IMR-90 (cell line): Measurements from ENCODE around the gene SLC35F3. TPM values are rescaled to one million over a fixed set of nuclear protein-coding genes. Genes with fewer than 3 reads are reported as not detected.

Experiments used
- ATAC-seq: fragments of 200-7000 bp; cut with Tn5 transposase; 2 replicates; pipeline ENCODE4 v1.9.1; 2020; ENCODE audit warnings: low read depth, mild to moderate bottlenecking, moderate library complexity
- BruUV-seq: library from RNA; stranded (reverse); fragments of 400-500 nt; replicated peaks from 2 replicates; lab custom pipeline; 2021; lab: Mats Ljungman, UMichigan
- CTCF ChIA-PET: fragments of 300-600 bp; formaldehyde crosslinking; extraction: SDS; loops from one replicate; lab custom pipeline; 2021; ENCODE audit warnings: antibody characterized with exemption; lab: Yijun Ruan, JAX
- POLR2A ChIA-PET: fragments of 300-600 bp; sonication (Branson Sonifier 250); formaldehyde crosslinking; loops from one replicate; lab custom pipeline; 2022; ENCODE audit warnings: antibody characterized with exemption; ENCODE audit not compliant: unreplicated experiment; lab: Charles Lee
- DNase-seq: peaks from one replicate; pipeline ENCODE4 v3.0.0; 2013
- H2AFZ ChIP-seq: replicated peaks from 2 replicates; pipeline ENCODE3; 2013; ENCODE audit warnings: low read length, mild to moderate bottlenecking; ENCODE audit not compliant: poor library complexity
- H2AK5ac ChIP-seq: 2 replicates; pipeline ENCODE4 v1.6.1; 2013; ENCODE audit warnings: low read depth, low read length, inconsistent platforms
- H2AK9ac ChIP-seq: replicated peaks from 2 replicates; pipeline ENCODE3; 2013; ENCODE audit warnings: mild to moderate bottlenecking, low read depth, low read length, moderate library complexity; ENCODE audit not compliant: poor library complexity
- H2BK120ac ChIP-seq: 2 replicates; pipeline ENCODE4 v1.6.1; 2013; ENCODE audit warnings: low read depth, low read length, inconsistent platforms
- H2BK15ac ChIP-seq: 3 replicates; pipeline ENCODE4 v1.6.1; 2013; ENCODE audit warnings: low read depth, low read length, inconsistent platforms
- H2BK20ac ChIP-seq: 2 replicates; pipeline ENCODE4 v1.6.1; 2013; ENCODE audit warnings: low read depth, mild to moderate bottlenecking, inconsistent platforms, low read length, moderate library complexity
- H2BK5ac ChIP-seq: 2 replicates; pipeline ENCODE4 v1.6.1; 2013; ENCODE audit warnings: mild to moderate bottlenecking, low read depth, low read length, inconsistent platforms; ENCODE audit not compliant: poor library complexity, severe bottlenecking
- H3K14ac ChIP-seq: replicated peaks from 2 replicates; pipeline ENCODE4 v1.6.1; 2013; ENCODE audit warnings: low read depth, low read length, inconsistent platforms
- H3K18ac ChIP-seq: 2 replicates; pipeline ENCODE4 v1.6.1; 2013; ENCODE audit warnings: low read depth, low read length, control low read depth
- H3K23ac ChIP-seq: 2 replicates; pipeline ENCODE4 v1.6.1; 2013; ENCODE audit warnings: low read depth, low read length, inconsistent platforms
- H3K27ac ChIP-seq: 2 replicates; pipeline ENCODE4 v1.5.1; 2013; ENCODE audit warnings: mild to moderate bottlenecking, control low read depth, low read length; ENCODE audit not compliant: insufficient read depth
- H3K27me3 ChIP-seq: 2 replicates; pipeline ENCODE4 v1.6.1; 2013; ENCODE audit warnings: low read length; ENCODE audit not compliant: control insufficient read depth, insufficient read depth
- H3K36me3 ChIP-seq: 2 replicates; pipeline ENCODE4 v1.6.1; 2013; ENCODE audit warnings: low read length, mixed read lengths; ENCODE audit not compliant: control insufficient read depth, insufficient read depth
- H3K4ac ChIP-seq: 2 replicates; pipeline ENCODE4 v1.6.1; 2013; ENCODE audit warnings: low read depth, low read length, inconsistent platforms
- H3K4me1 ChIP-seq: 2 replicates; pipeline ENCODE4 v1.6.1; 2013; ENCODE audit warnings: low read length, mixed read lengths; ENCODE audit not compliant: control insufficient read depth, insufficient read depth
- H3K4me2 ChIP-seq: 2 replicates; pipeline ENCODE4 v1.6.1; 2013; ENCODE audit warnings: low read depth, mild to moderate bottlenecking, control low read depth, low read length, moderate library complexity
- H3K4me3 ChIP-seq: 2 replicates; pipeline ENCODE4 v1.5.1; 2013; ENCODE audit warnings: low read depth, mild to moderate bottlenecking, control low read depth, low read length, moderate library complexity; ENCODE audit not compliant: insufficient read depth
- H3K56ac ChIP-seq: 2 replicates; pipeline ENCODE4 v1.6.1; 2013; ENCODE audit warnings: low read length, inconsistent platforms; ENCODE audit not compliant: insufficient read depth; ENCODE audit errors: extremely low read depth
- H3K79me1 ChIP-seq, 2 experiments: 2 replicates each; pipeline ENCODE4 v1.6.1; 2013; ENCODE audit warnings: low read length in 2 of 2, inconsistent platforms in 1 of 2, low read depth in 1 of 2
- H3K9ac ChIP-seq: 2 replicates; pipeline ENCODE4 v1.6.1; 2013; ENCODE audit warnings: low read depth, low read length, control low read depth
- H3K9me1 ChIP-seq: 2 replicates; pipeline ENCODE4 v1.6.1; 2013; ENCODE audit warnings: low read length, inconsistent platforms; ENCODE audit not compliant: insufficient read depth
- H3K9me3 ChIP-seq: 2 replicates; pipeline ENCODE4 v1.6.1; 2013; ENCODE audit warnings: low read length; ENCODE audit not compliant: control insufficient read depth, insufficient read depth
- H4K20me1 ChIP-seq: 2 replicates; pipeline ENCODE4 v1.6.1; 2013; ENCODE audit warnings: low read length, inconsistent platforms; ENCODE audit not compliant: insufficient read depth
- H4K5ac ChIP-seq: 2 replicates; pipeline ENCODE4 v1.6.1; 2013; ENCODE audit warnings: mild to moderate bottlenecking, low read depth, low read length, control low read depth
- H4K8ac ChIP-seq, 2 experiments: 2 replicates each; pipeline ENCODE4 v1.6.1; 2013; ENCODE audit warnings: low read depth in 2 of 2, low read length in 2 of 2, control low read depth in 1 of 2, inconsistent platforms in 1 of 2
- H4K91ac ChIP-seq: 2 replicates; pipeline ENCODE4 v1.6.1; 2013; ENCODE audit warnings: low read depth, low read length, inconsistent platforms; ENCODE audit not compliant: insufficient read depth
- BHLHE40 ChIP-seq: fragments of 150-350 bp; IDR thresholded peaks from 2 replicates; pipeline ENCODE4 v1.6.1; 2016; ENCODE audit warnings: mild to moderate bottlenecking, low read depth, low read length
- CEBPB ChIP-seq: IDR thresholded peaks from 2 replicates; pipeline ENCODE4 v1.6.1; 2012; ENCODE audit warnings: low read depth, low read length, improper control_type of control experiment
- CHD1 ChIP-seq: IDR thresholded peaks from 2 replicates; pipeline ENCODE4 v1.6.1; 2012; ENCODE audit warnings: low read depth, low read length, improper control_type of control experiment
- FOS ChIP-seq: fragments of 150-350 bp; IDR thresholded peaks from 2 replicates; pipeline ENCODE4 v1.6.1; 2016; ENCODE audit warnings: low read depth, low read length
- MAFK ChIP-seq: IDR thresholded peaks from 2 replicates; pipeline ENCODE4 v1.6.1; 2012; ENCODE audit warnings: low read depth, low read length, improper control_type of control experiment
- MAZ ChIP-seq: IDR thresholded peaks from 2 replicates; pipeline ENCODE4 v1.6.1; 2012; ENCODE audit warnings: low read depth, mild to moderate bottlenecking, low read length, improper control_type of control experiment, moderate library complexity, borderline replicate concordance
- MXI1 ChIP-seq: IDR thresholded peaks from 2 replicates; pipeline ENCODE4 v1.6.1; 2012; ENCODE audit warnings: low read depth, mild to moderate bottlenecking, low read length, moderate library complexity, borderline replicate concordance
- NFE2L2 ChIP-seq: fragments of 150-350 bp; IDR thresholded peaks from 2 replicates; pipeline ENCODE4 v1.6.1; 2016; ENCODE audit warnings: low read depth, mild to moderate bottlenecking, low read length
- POLR2A ChIP-seq: IDR thresholded peaks from 2 replicates; pipeline ENCODE4 v1.6.1; 2012; ENCODE audit warnings: mild to moderate bottlenecking, low read depth, low read length
- RAD21 ChIP-seq: IDR thresholded peaks from 2 replicates; pipeline ENCODE4 v1.6.1; 2012; ENCODE audit warnings: low read length, improper control_type of control experiment
- RCOR1 ChIP-seq: IDR thresholded peaks from 2 replicates; pipeline ENCODE4 v1.6.1; 2012; ENCODE audit warnings: mild to moderate bottlenecking, low read length, improper control_type of control experiment; ENCODE audit not compliant: insufficient replicate concordance
- RFX5 ChIP-seq: IDR thresholded peaks from 2 replicates; pipeline ENCODE4 v1.8.0; 2012; ENCODE audit warnings: low read depth, mild to moderate bottlenecking, low read length, moderate library complexity
- SMC3 ChIP-seq: fragments of 150-350 bp; IDR thresholded peaks from 2 replicates; pipeline ENCODE4 v1.6.1; 2016; ENCODE audit warnings: low read depth, mild to moderate bottlenecking, antibody characterized with exemption, low read length, moderate library complexity
- whole genome bisulfite sequencing, 2 experiments: methylation state at CpG; one replicate each; pipeline versions ENCODE4 v1.1.5 to v1.1.7; 2013; ENCODE audit warnings: missing lambda C conversion rate in 2 of 2; ENCODE audit not compliant: insufficient read length in 1 of 2; ENCODE audit errors: extremely low coverage in 2 of 2; 5-methylcytosine and 5-hydroxymethylcytosine counted together
- dilution Hi-C: fragments of 300-500 bp; cut with HindIII; formaldehyde crosslinking; loops from one replicate; pipeline ENCODE4 v1.14.3; 2018; ENCODE audit warnings: low sequenced_read_pairs; ENCODE audit not compliant: unreplicated experiment
- in situ Hi-C: fragments of 300-500 bp; cut with MboI; formaldehyde crosslinking; loops from 3 replicates; pipeline ENCODE4 v1.14.3; 2019; ENCODE audit warnings: low sequenced_read_pairs, inconsistent platforms, mixed read lengths
- intact Hi-C: fragments of 100-400 bp; cut with micrococcal nuclease; formaldehyde crosslinking; loops from 2 replicates; pipeline ENCODE4 v1.10.0; 2022
- polyA plus RNA-seq, 3 experiments: library from polyadenylated mRNA; depleted of rRNA; stranded (reverse); fragments of >200 nt; gene quantifications; 2 replicates each; pipeline ENCODE4 v1.2.3, GENCODE V29; 2012; ENCODE audit warnings: low replicate concordance in 1 of 3
- total RNA-seq: library from RNA; depleted of rRNA; stranded (reverse); fragments of >200 nt; gene quantifications from 2 replicates; pipeline ENCODE4 v1.2.3, GENCODE V29; 2012
- TF ChIP-seq, protein P1 (sequence below): fragments of 150-350 bp; IDR thresholded peaks from 2 replicates; pipeline ENCODE4 v1.6.1; 2016; ENCODE audit warnings: low read depth, mild to moderate bottlenecking, low read length, moderate library complexity, borderline replicate concordance
- TF ChIP-seq, protein P2 (sequence below): conservative IDR thresholded peaks from 2 replicates; pipeline ENCODE4 v1.5.1; 2012; ENCODE audit warnings: mild to moderate bottlenecking, low read depth, low read length, improper control_type of control experiment
- TF ChIP-seq, protein P3 (sequence below): fragments of 150-350 bp; IDR thresholded peaks from 2 replicates; pipeline ENCODE4 v1.6.1; 2017; ENCODE audit warnings: mild to moderate bottlenecking, antibody characterized with exemption, low read length, low read depth

SLC35F3 gene
- total and polyA plus RNA-seq, 2 of the 4 experiments (the other 2 are of a cell fraction): under 0.01 to 0.17 TPM

DNA sequence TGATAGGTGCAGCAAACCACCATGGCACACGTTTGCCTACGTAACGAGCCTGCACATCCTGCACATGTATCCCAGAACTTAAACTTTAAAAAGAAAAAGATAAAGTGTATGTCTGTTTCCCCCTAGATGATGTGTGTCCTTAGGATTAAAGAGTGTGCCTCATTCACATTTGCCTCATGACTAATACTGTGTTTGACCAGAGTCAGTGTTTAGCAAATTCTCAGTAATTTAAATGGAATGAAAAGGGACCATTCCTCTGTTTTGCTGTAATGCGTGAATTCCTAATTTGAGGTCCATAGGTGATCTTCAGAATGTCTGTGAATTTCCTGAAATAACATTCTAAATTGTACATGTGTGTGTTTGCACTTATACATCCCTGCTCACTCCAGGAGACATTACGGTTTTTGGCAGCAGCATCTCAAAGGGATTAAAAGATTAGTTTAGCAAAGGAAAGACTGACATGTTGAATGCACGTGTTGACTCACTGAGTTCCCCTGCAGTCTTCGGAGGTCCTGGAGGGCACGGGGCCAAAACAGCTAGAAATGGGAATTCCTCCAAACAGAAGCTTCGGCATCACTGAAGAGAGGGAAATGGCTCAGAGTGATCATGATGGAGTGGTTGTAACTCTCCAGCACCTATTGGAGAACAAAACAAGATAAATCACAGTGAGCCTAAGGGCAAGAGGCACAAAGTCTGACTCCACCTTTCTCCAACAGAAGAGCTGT, 19.1 kb upstream of the SLC35F3 start:
- no peak overlapping the region for H2BK20ac ChIP-seq
- no peak overlapping the region for H3K23ac ChIP-seq
- H2BK15ac ChIP-seq: no peak overlapping the region
- H2BK5ac ChIP-seq: no peak overlapping the region
- H2BK120ac ChIP-seq: no peak overlapping the region
- H3K14ac ChIP-seq: no peak overlapping the region
- H2AK5ac ChIP-seq: no peak overlapping the region
- no peak overlapping the region for H3K56ac ChIP-seq
- H3K4me1 ChIP-seq: no peaks in the 10 kb centered on the region
- no peak overlapping the region for H3K27ac ChIP-seq
- H3K9me1 ChIP-seq: no peaks in the 10 kb centered on the region
- ATAC-seq (no peak), DNase-seq (no peak)
- no peak overlapping the region for H2AFZ ChIP-seq
- intact Hi-C loops: no loop called here
- H3K4ac ChIP-seq: no peak overlapping the region
- H3K4me2 ChIP-seq: no peak overlapping the region
- no peak overlapping the region for H3K4me3 ChIP-seq
- dilution Hi-C loops: no loop called here
- no peak for TF ChIP-seq CHD1
- TF ChIP-seq RCOR1: no peak
- TF ChIP-seq, protein P1, sequence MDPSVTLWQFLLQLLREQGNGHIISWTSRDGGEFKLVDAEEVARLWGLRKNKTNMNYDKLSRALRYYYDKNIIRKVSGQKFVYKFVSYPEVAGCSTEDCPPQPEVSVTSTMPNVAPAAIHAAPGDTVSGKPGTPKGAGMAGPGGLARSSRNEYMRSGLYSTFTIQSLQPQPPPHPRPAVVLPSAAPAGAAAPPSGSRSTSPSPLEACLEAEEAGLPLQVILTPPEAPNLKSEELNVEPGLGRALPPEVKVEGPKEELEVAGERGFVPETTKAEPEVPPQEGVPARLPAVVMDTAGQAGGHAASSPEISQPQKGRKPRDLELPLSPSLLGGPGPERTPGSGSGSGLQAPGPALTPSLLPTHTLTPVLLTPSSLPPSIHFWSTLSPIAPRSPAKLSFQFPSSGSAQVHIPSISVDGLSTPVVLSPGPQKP: no peak
- TF ChIP-seq RAD21: no peak
- no peak for TF ChIP-seq SMC3
- no peak for TF ChIP-seq FOS
- TF ChIP-seq, protein P2, sequence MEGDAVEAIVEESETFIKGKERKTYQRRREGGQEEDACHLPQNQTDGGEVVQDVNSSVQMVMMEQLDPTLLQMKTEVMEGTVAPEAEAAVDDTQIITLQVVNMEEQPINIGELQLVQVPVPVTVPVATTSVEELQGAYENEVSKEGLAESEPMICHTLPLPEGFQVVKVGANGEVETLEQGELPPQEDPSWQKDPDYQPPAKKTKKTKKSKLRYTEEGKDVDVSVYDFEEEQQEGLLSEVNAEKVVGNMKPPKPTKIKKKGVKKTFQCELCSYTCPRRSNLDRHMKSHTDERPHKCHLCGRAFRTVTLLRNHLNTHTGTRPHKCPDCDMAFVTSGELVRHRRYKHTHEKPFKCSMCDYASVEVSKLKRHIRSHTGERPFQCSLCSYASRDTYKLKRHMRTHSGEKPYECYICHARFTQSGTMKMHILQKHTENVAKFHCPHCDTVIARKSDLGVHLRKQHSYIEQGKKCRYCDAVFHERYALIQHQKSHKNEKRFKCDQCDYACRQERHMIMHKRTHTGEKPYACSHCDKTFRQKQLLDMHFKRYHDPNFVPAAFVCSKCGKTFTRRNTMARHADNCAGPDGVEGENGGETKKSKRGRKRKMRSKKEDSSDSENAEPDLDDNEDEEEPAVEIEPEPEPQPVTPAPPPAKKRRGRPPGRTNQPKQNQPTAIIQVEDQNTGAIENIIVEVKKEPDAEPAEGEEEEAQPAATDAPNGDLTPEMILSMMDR: no peak
- no peak for TF ChIP-seq NFE2L2
- TF ChIP-seq MXI1: no peak
- TF ChIP-seq MAZ: no peak
- TF ChIP-seq CEBPB: no peak
- no peak for TF ChIP-seq RFX5
- TF ChIP-seq, protein P3, sequence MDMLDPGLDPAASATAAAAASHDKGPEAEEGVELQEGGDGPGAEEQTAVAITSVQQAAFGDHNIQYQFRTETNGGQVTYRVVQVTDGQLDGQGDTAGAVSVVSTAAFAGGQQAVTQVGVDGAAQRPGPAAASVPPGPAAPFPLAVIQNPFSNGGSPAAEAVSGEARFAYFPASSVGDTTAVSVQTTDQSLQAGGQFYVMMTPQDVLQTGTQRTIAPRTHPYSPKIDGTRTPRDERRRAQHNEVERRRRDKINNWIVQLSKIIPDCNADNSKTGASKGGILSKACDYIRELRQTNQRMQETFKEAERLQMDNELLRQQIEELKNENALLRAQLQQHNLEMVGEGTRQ: no peak
- no peak for TF ChIP-seq POLR2A
- no peak for TF ChIP-seq MAFK
- TF ChIP-seq BHLHE40: no peak
- no peak overlapping the region for H3K9ac ChIP-seq
- no peak overlapping the region for H4K5ac ChIP-seq
- H2AK9ac ChIP-seq: no peak overlapping the region
- CTCF ChIA-PET: no interaction called here
- BruUV-seq: no TSS peak
- H4K91ac ChIP-seq: no peak overlapping the region
- POLR2A ChIA-PET: no interaction called here
- no peaks in the 10 kb centered on the region for H3K79me1 ChIP-seq
- no peak overlapping the region for H3K18ac ChIP-seq
- H3K36me3 ChIP-seq: no peaks in the 10 kb centered on the region
- no peak overlapping the region for H4K8ac ChIP-seq
- in situ Hi-C loops: no loop called here
- no peaks in the 10 kb centered on the region for H3K27me3 ChIP-seq
- H3K9me3 ChIP-seq: peaks cover 8% of the 10 kb centered on the region
- no CpG with 5 or more reads among the region's 9 CpGs for WGBS, 2 experiments
- no peaks in the 10 kb centered on the region for H4K20me1 ChIP-seq
